NCI-H82 (cell line): ENCODE results near the gene TRAPPC14.
"Not testable (repeated sequence)": the region's sequence is repeated elsewhere in the genome, so short reads cannot be mapped to it uniquely, and the experiment has no call there.

Source experiments
- DNase-seq: peaks from one replicate; lab custom pipeline; 2025; lab: John Stamatoyannopoulos, UW

Gene TRAPPC14

GRCh38 chr7:100158229-100159098 is at the start of gene TRAPPC14:
Gene TRAPPC14 (minus strand): TSS chr7:100158723. CDS start chr7:100158499, 224 bp downstream.
- peak; percentile 93 for DNase-seq

GRCh38 chr7:100204454-100204853 is 45.9 kb upstream of the TRAPPC14 start:
- DNase-seq, result no peak

GRCh38 chr7:100200693-100201092 is 42.2 kb upstream of the TRAPPC14 start:
- DNase-seq, result no peak

DNA sequence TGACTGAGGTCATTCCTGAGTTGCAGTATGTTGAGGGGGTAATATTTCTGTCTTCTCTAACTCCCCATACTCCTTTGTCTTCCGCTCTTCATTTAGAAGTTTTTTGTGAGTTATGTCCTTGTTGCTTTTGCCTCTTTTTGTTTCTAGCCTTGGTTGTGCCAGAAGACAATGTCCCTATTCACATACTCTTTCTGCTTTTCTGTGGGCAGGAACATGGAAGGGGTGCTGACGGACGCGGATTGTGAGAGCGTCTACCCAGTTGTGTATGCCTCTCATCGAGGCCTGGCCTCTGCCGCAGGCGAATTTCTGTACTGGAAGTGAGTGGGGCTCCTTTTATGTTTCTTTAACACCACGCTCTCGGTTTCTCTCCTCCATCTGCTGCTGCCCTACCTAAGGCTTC is 39.7 kb upstream of the TRAPPC14 start:
- no peak for DNase-seq

DNA sequence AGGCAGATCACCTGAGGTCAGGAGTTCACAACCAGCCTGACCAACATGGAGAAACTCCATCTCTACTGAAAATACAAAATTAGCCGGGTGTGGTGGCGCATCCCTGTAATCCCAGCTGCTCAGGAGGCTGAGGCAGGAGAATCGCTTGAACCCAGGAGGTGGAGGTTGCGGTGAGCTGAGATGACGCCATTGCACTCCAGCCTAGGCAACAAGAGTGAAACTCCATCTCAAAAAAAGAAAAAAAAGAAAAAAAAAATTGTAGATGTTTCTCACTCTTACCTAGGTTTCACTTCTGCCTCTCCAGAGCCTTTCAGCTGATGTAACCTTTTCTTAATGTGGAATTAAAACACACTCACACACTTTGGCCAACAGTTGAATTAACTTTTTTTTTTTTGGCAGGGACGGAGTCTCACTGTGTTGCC is 37.4 kb upstream of the TRAPPC14 start:
- not testable (repeated sequence) for DNase-seq

- no peak for DNase-seq
These were observed 36.7 kb upstream of the TRAPPC14 start for GRCh38 chr7:100195222-100195621.

- DNase-seq, result no peak
These were observed 34.4 kb upstream of the TRAPPC14 start for GRCh38 chr7:100192969-100193368.

DNA sequence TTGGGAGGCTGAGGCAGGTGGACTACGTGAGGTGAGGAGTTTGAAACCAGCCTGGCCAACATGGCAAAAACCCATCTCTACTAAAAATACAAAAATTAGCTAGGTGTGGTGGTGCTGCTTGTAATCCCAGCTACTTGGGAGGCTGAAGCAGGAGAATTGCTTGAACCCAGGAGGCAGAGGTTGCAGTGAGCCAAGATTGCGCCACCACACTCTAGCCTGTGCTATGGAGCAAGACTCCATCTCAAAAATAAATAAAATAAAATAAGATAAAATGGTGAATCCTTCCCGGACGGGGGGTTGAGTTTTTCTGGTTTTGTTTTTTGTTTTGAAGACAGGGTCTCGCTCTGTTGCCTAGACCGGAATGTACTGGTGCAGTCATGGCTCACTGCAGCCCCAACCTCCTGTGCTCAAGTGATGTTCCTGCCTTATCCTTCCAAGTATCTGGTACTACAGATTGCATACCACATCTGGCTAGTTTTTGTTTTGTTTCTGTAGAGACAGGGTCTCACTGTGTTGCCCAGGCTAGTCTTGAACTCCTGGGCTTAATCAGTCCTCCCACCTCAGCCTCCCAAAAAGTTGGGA is 33.8 kb upstream of the TRAPPC14 start:
- DNase-seq, result not testable (repeated sequence)

DNA sequence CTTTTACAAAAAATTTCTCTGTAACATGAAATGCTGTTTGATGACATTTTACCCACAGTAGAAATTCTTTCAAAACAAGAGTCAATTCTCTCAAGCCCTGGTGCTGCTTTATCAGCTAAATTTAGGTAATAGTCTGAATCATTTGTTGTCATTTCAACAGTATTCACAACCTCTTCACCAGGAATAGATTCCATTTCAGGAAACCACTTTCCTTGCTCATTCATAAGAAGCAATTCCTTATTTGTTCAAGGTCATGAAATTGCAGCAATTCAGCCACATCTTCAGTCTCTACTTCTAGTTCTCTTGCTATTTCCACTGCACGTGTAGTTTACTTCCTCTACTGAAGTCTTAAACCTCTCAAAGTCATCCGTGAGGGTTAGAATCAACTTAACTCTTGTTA is 33.3 kb upstream of the TRAPPC14 start:
- no peak for DNase-seq

DNA sequence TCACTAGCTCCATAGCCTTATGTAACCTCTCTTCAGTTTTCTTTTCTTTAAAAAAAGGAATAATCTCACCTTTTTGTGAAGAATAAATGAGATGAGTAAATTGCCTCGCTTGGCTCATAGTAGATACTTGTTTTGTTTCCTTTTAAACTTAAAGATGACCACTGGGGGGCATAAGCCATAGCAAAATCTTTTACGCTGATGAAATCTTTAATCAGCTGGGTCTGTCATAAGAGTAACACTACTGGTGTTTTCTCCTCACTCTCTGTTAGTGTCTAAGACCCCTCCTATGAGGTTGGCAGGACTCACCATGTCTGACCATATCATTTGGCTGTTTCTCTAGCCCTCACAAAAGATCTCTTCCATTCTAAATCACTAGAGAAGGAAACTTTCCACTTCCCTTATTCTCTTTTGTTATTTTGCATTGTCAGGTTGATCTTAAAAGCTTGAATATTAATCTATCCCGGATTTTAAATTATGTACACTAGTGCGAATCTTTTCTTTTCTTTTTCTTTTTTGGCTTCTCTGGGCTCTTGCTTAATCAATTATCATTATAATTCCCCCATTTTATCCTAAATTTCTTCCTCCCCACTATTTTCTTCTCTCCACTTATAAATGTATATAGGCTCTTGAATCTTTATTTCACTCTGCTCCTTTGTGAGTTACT is 31.7 kb upstream of the TRAPPC14 start:
- DNase-seq, result peak; percentile 42

- DNase-seq, result no peak
These were observed 30.5 kb upstream of the TRAPPC14 start for GRCh38 chr7:100189061-100189460.

DNA sequence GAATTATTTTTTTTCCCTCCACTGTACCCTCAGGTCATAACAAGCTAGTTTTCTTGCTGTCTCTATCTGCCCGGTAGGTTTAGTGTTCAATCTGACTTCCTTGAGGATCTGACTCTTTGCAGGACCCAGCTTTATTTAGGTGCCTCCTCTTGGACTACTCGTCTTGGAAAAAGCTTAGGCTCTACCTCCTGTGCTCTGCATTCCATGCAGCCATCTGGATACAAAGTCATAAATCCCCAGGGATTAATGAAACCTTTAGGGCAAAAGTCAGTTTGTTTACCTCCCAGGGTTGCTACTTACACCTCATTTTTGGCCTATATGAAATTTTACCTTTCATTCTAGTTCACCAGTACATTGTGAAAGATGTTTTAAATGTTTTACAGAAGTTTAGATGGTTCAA is 27.2 kb upstream of the TRAPPC14 start:
- DNase-seq, result peak; percentile 92

GRCh38 chr7:100183090-100183489 is 24.6 kb upstream of the TRAPPC14 start:
- not testable (repeated sequence) for DNase-seq

DNA sequence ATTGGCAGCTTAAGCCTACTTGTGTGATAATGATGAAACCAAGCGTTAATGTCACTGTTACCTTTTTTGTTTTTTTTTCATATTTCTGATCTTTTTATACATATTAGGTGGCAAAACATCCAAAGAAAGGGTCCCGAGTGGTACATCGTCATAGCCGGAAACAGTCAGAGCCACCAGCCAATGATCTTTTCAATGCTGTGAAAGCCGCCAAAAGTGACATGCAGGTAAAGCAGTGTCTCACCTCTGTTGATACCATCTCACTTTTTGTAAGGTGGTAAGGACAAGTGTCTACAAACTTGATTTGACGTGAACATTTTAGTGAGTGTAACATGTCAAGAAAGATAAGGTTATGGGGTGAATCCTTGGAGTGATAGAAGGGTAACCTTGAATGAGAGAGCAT is 24.1 kb upstream of the TRAPPC14 start:
- DNase-seq, result not testable (repeated sequence)

DNA sequence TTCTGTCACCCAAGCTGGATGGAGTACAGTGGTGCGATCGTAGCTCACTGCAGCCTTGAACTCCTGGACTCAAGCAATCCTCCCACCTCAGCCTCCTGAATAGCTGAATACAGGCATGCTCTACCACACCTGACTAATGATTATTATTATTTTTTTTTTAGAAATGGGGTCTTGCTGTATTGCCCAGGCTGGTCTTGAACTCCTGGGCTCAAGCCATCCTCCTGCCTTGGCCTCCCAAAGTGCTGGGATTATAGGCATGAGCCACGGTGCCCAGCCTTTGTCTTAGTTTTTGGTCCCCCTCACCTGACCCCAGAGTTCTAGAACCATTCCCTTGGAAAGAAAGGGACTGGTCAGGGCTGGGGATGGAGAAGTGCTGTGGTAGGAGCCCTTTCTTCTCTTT is 21.6 kb upstream of the TRAPPC14 start:
- DNase-seq, result not testable (repeated sequence)

GRCh38 chr7:100177045-100178001 is 18.8 kb upstream of the TRAPPC14 start, which contains the start of the genes GPC2 and STAG3:
Gene GPC2 (minus strand): TSS chr7:100177381. CDS start chr7:100177199, 182 bp downstream.
Gene STAG3 (plus strand): TSS chr7:100177918. CDS start chr7:100180557, 2,639 bp downstream.
- DNase-seq, result peak; percentile 99

DNA sequence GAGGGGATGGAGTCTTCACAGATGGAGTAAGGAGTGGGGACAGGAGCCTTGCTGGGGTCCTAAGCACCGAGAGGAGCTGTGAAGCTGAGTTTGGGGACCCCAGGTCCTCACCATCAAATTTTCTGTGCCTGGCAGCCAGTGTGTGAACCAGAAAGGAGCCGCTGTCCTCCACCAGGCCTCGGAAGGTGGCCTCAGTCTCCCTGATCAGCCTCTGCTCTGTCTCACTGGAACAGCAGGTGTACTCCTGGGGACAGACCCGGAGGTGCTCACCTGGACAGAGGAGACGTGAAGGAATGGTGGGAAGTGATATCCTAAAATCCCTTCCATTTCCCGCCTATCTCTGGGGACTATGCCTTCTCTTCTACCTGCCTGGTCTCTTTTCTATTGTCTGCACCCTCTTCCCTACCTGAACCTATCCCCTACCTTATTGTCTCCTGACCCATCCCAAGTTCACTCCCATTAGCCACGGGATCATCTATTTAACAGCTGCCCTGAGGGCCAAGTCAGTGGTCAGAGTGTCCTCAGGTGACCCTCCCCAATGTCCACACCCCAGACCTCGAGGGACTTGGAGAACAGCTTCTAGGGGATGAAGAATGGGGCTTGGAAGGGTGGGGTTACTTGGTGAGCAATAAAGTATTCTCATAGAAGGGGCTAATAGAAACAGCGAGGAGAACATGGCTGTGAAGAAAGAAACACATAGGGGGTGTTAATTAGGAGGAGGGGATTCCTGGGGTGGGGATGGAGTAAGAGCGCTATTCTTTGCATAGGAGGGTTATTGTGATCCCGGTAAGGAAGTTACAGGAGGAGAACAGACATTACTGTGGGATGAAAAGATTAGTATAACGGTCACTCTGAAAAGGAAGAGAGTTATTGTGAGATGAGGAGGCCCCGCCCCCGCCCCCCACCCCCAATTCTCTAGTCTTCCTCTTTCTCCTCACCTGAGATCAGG is 17.8 kb upstream of the TRAPPC14 start:
- peak; percentile 48 for DNase-seq

GRCh38 chr7:100175296-100175935 is 16.9 kb upstream of the TRAPPC14 start:
- DNase-seq, result no peak

DNA sequence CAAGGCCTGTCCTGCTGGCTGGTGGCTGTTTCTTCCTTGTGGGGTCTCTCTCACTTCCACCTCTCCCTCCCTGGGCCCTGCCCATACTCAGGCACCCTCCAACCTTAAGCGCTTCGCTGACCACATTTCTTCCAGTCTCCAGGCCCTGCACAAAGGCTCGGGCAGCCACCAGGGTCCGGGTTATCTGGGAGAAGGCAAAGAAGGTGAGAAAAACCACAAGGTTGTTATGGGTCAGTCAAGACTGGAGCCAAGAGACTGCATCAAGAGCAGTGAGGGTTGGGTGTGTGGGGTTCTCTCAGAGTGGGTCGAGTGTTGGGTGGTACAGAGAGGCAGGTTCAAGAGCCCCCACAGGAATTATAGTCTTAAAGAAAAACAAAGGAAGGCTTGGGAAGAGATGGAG is 16.1 kb upstream of the TRAPPC14 start:
- no peak for DNase-seq
